OCI-LY1 (cell line): Measurements from ENCODE around the gene STK40.

ENCODE experiments used
- H2AFZ ChIP-seq: fragments of 200-600 bp; sonication (generic), shearing (Covaris generic); 2 replicates; pipeline ENCODE4 v1.6.0; 2014; ENCODE audit warnings: antibody characterized with exemption, mild to moderate bottlenecking, low read length
- H3F3A ChIP-seq: fragments of 200-600 bp; sonication (generic), shearing (Covaris generic); 2 replicates; pipeline ENCODE4 v1.6.0; 2014; ENCODE audit warnings: mild to moderate bottlenecking, antibody characterized with exemption, low read length, moderate library complexity; ENCODE audit not compliant: insufficient read depth
- H3K27ac ChIP-seq: fragments of 200-600 bp; sonication (generic); 2 replicates; pipeline ENCODE4 v1.5.1; 2014; ENCODE audit warnings: low read length, mixed run types, mild to moderate bottlenecking, low read depth; ENCODE audit not compliant: poor library complexity, severe bottlenecking
- H3K27me3 ChIP-seq: fragments of 200-600 bp; sonication (generic); 2 replicates; pipeline ENCODE4 v1.6.0; 2014; ENCODE audit warnings: antibody characterized with exemption, mild to moderate bottlenecking, low read length, moderate library complexity; ENCODE audit not compliant: insufficient read depth
- H3K36me3 ChIP-seq: fragments of 200-600 bp; sonication (generic); 2 replicates; pipeline ENCODE4 v1.6.1; 2014; ENCODE audit warnings: mild to moderate bottlenecking, antibody characterized with exemption, low read length, moderate library complexity, mixed read lengths; ENCODE audit not compliant: insufficient read depth
- H3K4me1 ChIP-seq: fragments of 200-600 bp; sonication (generic); 2 replicates; pipeline ENCODE4 v1.5.1; 2014; ENCODE audit warnings: mild to moderate bottlenecking, low read length, moderate library complexity; ENCODE audit not compliant: insufficient read depth, severe bottlenecking
- H3K4me2 ChIP-seq: fragments of 200-600 bp; sonication (generic), shearing (Covaris generic); 2 replicates; pipeline ENCODE4 v1.6.1; 2014; ENCODE audit warnings: low read length
- H3K4me3 ChIP-seq: fragments of 200-600 bp; sonication (generic); 2 replicates; pipeline ENCODE4 v1.5.1; 2014; ENCODE audit warnings: low read length, low read depth, mild to moderate bottlenecking, mixed read lengths; ENCODE audit not compliant: poor library complexity, severe bottlenecking
- H3K79me2 ChIP-seq: fragments of 200-600 bp; shearing (Covaris generic); 2 replicates; pipeline ENCODE4 v1.6.1; 2016; ENCODE audit warnings: mixed run types, low read length, mixed read lengths; ENCODE audit not compliant: insufficient read depth
- H3K9ac ChIP-seq: fragments of 200-600 bp; sonication (generic), shearing (Covaris generic); 2 replicates; pipeline ENCODE4 v1.6.1; 2014; ENCODE audit warnings: mild to moderate bottlenecking, low read length, mixed read lengths
- H3K9me2 ChIP-seq: fragments of 200-600 bp; sonication (generic), shearing (Covaris generic); 2 replicates; pipeline ENCODE4 v1.6.1; 2014; ENCODE audit warnings: low read depth, mild to moderate bottlenecking, low read length, mixed read lengths
- H3K9me3 ChIP-seq: fragments of 200-600 bp; shearing (Covaris generic); 2 replicates; pipeline ENCODE4 v1.6.1; 2014; ENCODE audit warnings: low read length, mixed read lengths
- H4K20me1 ChIP-seq: fragments of 200-600 bp; sonication (generic), shearing (Covaris generic); 2 replicates; pipeline ENCODE4 v1.6.0; 2016; ENCODE audit warnings: mild to moderate bottlenecking, low read length; ENCODE audit not compliant: insufficient read depth
- EZH2 ChIP-seq: fragments of 200-600 bp; sonication (generic), shearing (Covaris generic); IDR thresholded peaks from 2 replicates; pipeline ENCODE4 v1.8.0; 2017; ENCODE audit warnings: borderline replicate concordance, mixed run types, mild to moderate bottlenecking, antibody characterized with exemption, low read length, moderate library complexity, mixed read lengths
- TF ChIP-seq, protein P1 (sequence below): fragments of 200-600 bp; sonication (generic), shearing (Covaris generic); IDR thresholded peaks from 2 replicates; pipeline ENCODE4 v1.5.1; 2017; ENCODE audit warnings: mild to moderate bottlenecking, antibody characterized with exemption, low read length, moderate library complexity, mixed read lengths

The STK40 gene

DNA sequence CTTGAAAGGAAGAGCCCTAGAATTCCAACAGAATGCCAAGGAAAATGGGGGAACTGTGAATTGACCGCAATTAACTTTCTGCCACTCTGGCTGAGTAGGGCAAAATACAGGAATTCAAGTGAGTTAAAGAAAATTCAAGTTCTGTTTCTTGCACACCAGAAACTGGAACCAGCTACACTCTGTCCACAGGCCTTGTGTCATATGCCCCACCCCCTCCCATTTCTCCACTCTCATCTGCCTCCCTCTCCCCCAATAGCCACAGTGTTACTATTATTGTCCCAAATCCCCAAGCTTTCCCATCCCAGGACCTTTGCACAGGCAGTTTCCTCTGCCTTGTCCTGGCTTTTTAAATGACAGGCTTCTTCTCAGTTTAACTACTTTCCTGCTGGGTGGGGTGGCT lies 4.3 kb upstream of the STK40 start:
- Histone ChIP-seq H3K9me3 (no peaks in the 10 kb centered on the region), H3K27ac (peak overlapping the region; percentile 97), H3K27me3 (no peaks in the 10 kb centered on the region), H3K36me3 (peaks cover 46% of the 10 kb centered on the region), H3K9me2 (no peaks in the 10 kb centered on the region), H3F3A (no peaks in the 10 kb centered on the region), H3K4me2 (peak overlapping the region; percentile 33; the same call in 1 of the 2 replicates), H3K4me1 (peaks cover 81% of the 10 kb centered on the region), H3K9ac (peak overlapping the region; percentile 20), H3K79me2 (peaks cover 2% of the 10 kb centered on the region; the same call in 1 of the 2 replicates), H3K4me3 (no peak overlapping the region), H2AFZ (no peak overlapping the region), H4K20me1 (no peaks in the 10 kb centered on the region)
- TF ChIP-seq EZH2 = no peak
- TF ChIP-seq, protein P1, sequence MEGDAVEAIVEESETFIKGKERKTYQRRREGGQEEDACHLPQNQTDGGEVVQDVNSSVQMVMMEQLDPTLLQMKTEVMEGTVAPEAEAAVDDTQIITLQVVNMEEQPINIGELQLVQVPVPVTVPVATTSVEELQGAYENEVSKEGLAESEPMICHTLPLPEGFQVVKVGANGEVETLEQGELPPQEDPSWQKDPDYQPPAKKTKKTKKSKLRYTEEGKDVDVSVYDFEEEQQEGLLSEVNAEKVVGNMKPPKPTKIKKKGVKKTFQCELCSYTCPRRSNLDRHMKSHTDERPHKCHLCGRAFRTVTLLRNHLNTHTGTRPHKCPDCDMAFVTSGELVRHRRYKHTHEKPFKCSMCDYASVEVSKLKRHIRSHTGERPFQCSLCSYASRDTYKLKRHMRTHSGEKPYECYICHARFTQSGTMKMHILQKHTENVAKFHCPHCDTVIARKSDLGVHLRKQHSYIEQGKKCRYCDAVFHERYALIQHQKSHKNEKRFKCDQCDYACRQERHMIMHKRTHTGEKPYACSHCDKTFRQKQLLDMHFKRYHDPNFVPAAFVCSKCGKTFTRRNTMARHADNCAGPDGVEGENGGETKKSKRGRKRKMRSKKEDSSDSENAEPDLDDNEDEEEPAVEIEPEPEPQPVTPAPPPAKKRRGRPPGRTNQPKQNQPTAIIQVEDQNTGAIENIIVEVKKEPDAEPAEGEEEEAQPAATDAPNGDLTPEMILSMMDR = no peak

DNA sequence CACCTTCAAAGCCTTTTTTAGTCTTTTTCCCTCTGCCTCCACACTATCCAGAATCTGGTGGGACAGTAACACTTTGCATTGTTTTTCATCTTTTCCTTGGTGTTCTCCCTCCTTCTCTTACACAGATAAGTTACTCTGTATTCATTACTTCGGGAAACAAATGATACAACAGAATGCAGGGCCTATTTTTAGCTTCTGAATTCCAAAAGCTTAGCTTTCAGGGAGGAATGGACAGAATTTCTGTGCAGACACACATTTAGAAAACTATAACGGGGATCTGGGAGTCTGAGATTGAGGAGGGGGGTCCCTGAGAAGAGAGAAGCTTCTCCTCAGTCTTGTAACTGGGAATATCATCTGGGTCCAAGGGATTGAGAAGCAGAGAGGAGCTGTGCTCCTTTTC lies 3.5 kb upstream of the STK40 start:
- Histone ChIP-seq H3K4me2 (0 out of 2 replicates have a peak overlapping the region, but pooled peaks have one; percentile 33), H3K36me3 (peaks cover 46% of the 10 kb centered on the region), H3K27me3 (no peaks in the 10 kb centered on the region), H3K4me1 (peaks cover 86% of the 10 kb centered on the region), H3K27ac (peak overlapping the region; percentile 97), H3K79me2 (peaks cover 10% of the 10 kb centered on the region), H3K9me2 (no peaks in the 10 kb centered on the region), H3F3A (no peaks in the 10 kb centered on the region), H3K9ac (peak overlapping the region; percentile 20), H2AFZ (no peak overlapping the region), H3K4me3 (no peak overlapping the region), H3K9me3 (no peaks in the 10 kb centered on the region), H4K20me1 (no peaks in the 10 kb centered on the region)
- TF ChIP-seq, protein P1 = no peak
- no peak for TF ChIP-seq EZH2

GRCh38 chr1:36387141-36387949 lies 1.6 kb upstream of the STK40 start:
- Histone ChIP-seq H3K4me3 (peak overlapping the region; percentile 62), H3K9ac (peak overlapping the region; percentile 77), H3K9me3 (no peaks in the 10 kb centered on the region), H3K4me1 (peaks cover 86% of the 10 kb centered on the region), H3K27ac (peak overlapping the region; percentile 97), H3K4me2 (peak overlapping the region; percentile 87), H3K36me3 (peaks cover 27% of the 10 kb centered on the region; the same call in 1 of the 2 replicates), H3F3A (no peaks in the 10 kb centered on the region), H3K9me2 (no peaks in the 10 kb centered on the region), H3K27me3 (no peaks in the 10 kb centered on the region), H4K20me1 (no peaks in the 10 kb centered on the region), H2AFZ (no peak overlapping the region), H3K79me2 (peaks cover 26% of the 10 kb centered on the region)
- TF ChIP-seq, protein P1 = no peak
- no peak for TF ChIP-seq EZH2
